Ascending aorta (tissue), 2 donors: ENCODE data around the gene MOGAT1. TPM values are rescaled to one million over a fixed set of nuclear protein-coding genes. Genes with fewer than 3 reads are reported as not detected.

Experiments
- DNase-seq, 2 donors: peaks; one replicate each; pipeline ENCODE4 v3.0.0-alpha.2; 2019; ENCODE audit warnings: low spot score in 2 of 2
- H3K27ac ChIP-seq, 2 donors: fragments of 200-600 bp; sonication (generic); one replicate each; pipeline ENCODE4 v1.5.1; 2016 to 2017; ENCODE audit warnings: mild to moderate bottlenecking in 1 of 2
- H3K27me3 ChIP-seq: fragments of 200-600 bp; sonication (generic); one replicate; pipeline ENCODE4 v1.5.1; 2017
- H3K36me3 ChIP-seq, 2 donors: fragments of 200-600 bp; sonication (generic); one replicate each; pipeline ENCODE4 v1.5.1; 2016
- H3K4me1 ChIP-seq, 2 donors: fragments of 200-600 bp; sonication (generic); one replicate each; pipeline ENCODE4 v1.5.1; 2016 to 2017; ENCODE audit warnings: mild to moderate bottlenecking in 1 of 2
- H3K4me3 ChIP-seq, 2 donors: fragments of 200-600 bp; sonication (generic); one replicate each; pipeline ENCODE4 v1.5.1; 2016 to 2017; ENCODE audit warnings: mild to moderate bottlenecking in 1 of 2
- H3K9me3 ChIP-seq, 2 donors: fragments of 200-600 bp; sonication (generic); one replicate each; pipeline ENCODE4 v1.5.1; 2016
- intact Hi-C: fragments of 100-400 bp; cut with DNase I; formaldehyde crosslinking; loops from one replicate; pipeline ENCODE4 v1.15.1; 2023
- total RNA-seq: library from RNA; depleted of rRNA; stranded (reverse); fragments of >200 nt; gene quantifications from one replicate; pipeline ENCODE4 v1.1.0, GENCODE V29; 2016
- TF ChIP-seq, protein P1 (sequence below), 3 experiments: fragments of 200-600 bp in 2 of 3; fragments of 450-650 bp in 1 of 3; sonication (generic) in 2 of 3; IDR thresholded peaks; one replicate each; pipeline ENCODE4 v1.5.1; 2016 to 2019; ENCODE audit warnings: antibody characterized with exemption in 3 of 3, mild to moderate bottlenecking in 1 of 3, moderate library complexity in 1 of 3

The MOGAT1 gene
- total RNA-seq, 1 donor from 2014 or later: not detected

- Histone ChIP-seq H3K9me3 (no peaks in the 10 kb centered on the region), H3K4me3 (no peak overlapping the region), H3K27ac (no peak overlapping the region), H3K36me3 (no peaks in the 10 kb centered on the region), H3K4me1 (peaks cover 0 to 10% of the 10 kb centered on the region in 2 donors), H3K27me3 (no peaks in the 10 kb centered on the region)
- intact Hi-C loops: no loop called here
- no peak for DNase-seq
- TF ChIP-seq, protein P1, sequence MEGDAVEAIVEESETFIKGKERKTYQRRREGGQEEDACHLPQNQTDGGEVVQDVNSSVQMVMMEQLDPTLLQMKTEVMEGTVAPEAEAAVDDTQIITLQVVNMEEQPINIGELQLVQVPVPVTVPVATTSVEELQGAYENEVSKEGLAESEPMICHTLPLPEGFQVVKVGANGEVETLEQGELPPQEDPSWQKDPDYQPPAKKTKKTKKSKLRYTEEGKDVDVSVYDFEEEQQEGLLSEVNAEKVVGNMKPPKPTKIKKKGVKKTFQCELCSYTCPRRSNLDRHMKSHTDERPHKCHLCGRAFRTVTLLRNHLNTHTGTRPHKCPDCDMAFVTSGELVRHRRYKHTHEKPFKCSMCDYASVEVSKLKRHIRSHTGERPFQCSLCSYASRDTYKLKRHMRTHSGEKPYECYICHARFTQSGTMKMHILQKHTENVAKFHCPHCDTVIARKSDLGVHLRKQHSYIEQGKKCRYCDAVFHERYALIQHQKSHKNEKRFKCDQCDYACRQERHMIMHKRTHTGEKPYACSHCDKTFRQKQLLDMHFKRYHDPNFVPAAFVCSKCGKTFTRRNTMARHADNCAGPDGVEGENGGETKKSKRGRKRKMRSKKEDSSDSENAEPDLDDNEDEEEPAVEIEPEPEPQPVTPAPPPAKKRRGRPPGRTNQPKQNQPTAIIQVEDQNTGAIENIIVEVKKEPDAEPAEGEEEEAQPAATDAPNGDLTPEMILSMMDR (IDR thresholded peaks at IDR 0.05): no peak
These were observed 29.8 kb downstream of the MOGAT1 start for GRCh38 chr2:222701233-222701632.

- intact Hi-C loops: no loop called here
- no peak for DNase-seq
- Histone ChIP-seq H3K36me3 (no peaks in the 10 kb centered on the region), H3K27ac (no peak overlapping the region), H3K9me3 (no peaks in the 10 kb centered on the region), H3K27me3 (no peaks in the 10 kb centered on the region), H3K4me3 (no peak overlapping the region), H3K4me1 (peaks cover 0 to 11% of the 10 kb centered on the region in 2 donors)
- TF ChIP-seq, protein P1 (IDR thresholded peaks at IDR 0.05): no peak
These were observed 30.3 kb downstream of the MOGAT1 start for GRCh38 chr2:222701721-222702131.

DNA sequence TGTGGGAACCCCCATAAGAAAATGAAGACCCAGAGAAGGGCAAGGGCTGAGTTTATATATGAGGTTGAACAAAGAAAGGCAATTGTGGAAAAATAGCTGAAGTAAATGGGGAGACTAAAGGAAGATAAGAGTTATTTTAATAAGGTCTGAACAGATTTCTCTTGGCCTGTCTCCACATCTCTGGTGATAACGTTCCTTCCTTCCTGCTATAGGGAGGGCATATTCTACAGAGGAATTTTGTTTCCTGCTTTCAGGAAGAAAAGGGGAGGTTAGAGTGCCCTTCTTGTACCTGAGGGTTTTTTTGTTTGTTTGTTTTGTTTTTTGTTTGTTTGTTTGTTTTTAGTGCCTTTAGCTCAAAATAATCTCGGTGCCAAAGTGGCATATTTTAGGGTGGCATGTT lies 31.6 kb downstream of the MOGAT1 start:
- TF ChIP-seq, protein P1 (IDR thresholded peaks at IDR 0.05): no peak
- intact Hi-C loops: no loop called here

DNA sequence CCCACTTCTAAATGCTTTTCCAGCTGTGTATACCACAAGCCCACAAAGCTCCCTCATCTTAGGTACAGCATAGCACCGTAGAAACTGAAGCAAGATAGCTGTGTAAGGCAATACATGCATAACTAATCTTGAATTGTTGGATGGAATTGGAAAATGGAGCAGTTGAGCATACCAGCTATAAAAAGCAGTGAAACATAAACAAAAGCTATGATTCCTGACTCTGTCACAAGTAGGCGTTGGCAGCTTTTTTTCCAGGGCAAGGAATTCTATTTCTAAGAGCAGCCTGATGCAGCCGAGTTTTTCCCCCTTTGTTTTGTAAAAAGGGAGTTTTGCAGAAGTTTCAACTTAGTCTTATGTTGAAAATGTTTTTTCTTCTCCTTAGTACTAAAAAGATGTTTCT lies 32.4 kb downstream of the MOGAT1 start:
- Histone ChIP-seq H3K4me3 (peak overlapping the region in 1 of 2 donors; percentile 18), H3K36me3 (no peaks in the 10 kb centered on the region), H3K27me3 (no peaks in the 10 kb centered on the region), H3K27ac (peak overlapping the region; percentile 75 to 78), H3K9me3 (no peaks in the 10 kb centered on the region), H3K4me1 (peaks cover 0 to 21% of the 10 kb centered on the region in 2 donors)
- no peak for DNase-seq
- TF ChIP-seq, protein P1 (IDR thresholded peaks at IDR 0.05): no peak
- intact Hi-C loops: no loop called here

More for the DNA sequence above, 31.6 kb downstream of the MOGAT1 start:
- Histone ChIP-seq H3K27ac (peak overlapping the region; percentile 75 to 78), H3K27me3 (no peaks in the 10 kb centered on the region), H3K36me3 (no peaks in the 10 kb centered on the region), H3K4me3 (no peak overlapping the region), H3K4me1 (peaks cover 0 to 21% of the 10 kb centered on the region in 2 donors), H3K9me3 (no peaks in the 10 kb centered on the region)
- no peak for DNase-seq

- DNase-seq: no peak
- Histone ChIP-seq H3K27me3 (no peaks in the 10 kb centered on the region), H3K4me1 (peaks cover 0 to 27% of the 10 kb centered on the region in 2 donors), H3K9me3 (no peaks in the 10 kb centered on the region), H3K36me3 (no peaks in the 10 kb centered on the region), H3K27ac (peak overlapping the region in 1 of 2 donors; percentile 23), H3K4me3 (no peak overlapping the region)
- intact Hi-C loops: loop anchor here (2.0 to 5.0 kb wide), 2 partner anchors 86 to 198 kb away; no protein-coding TSS in a partner anchor
- TF ChIP-seq, protein P1 (IDR thresholded peaks at IDR 0.05): no peak
These were observed 35.2 kb downstream of the MOGAT1 start for GRCh38 chr2:222706616-222707015.
